DND-41 (cell line): ENCODE data around the gene RASGRP4.

ENCODE experiments used
- EZH2 ChIP-seq: IDR thresholded peaks from 3 replicates; pipeline ENCODE4 v1.6.1; 2012; ENCODE audit warnings: borderline replicate concordance, low read depth, mild to moderate bottlenecking, moderate library complexity, low read length, inconsistent platforms; ENCODE audit not compliant: severe bottlenecking
- TF ChIP-seq, protein P1 (sequence below): IDR thresholded peaks from 2 replicates; pipeline ENCODE4 v1.5.1; 2012; ENCODE audit warnings: borderline replicate concordance, low read length, moderate library complexity, mild to moderate bottlenecking; ENCODE audit not compliant: poor library complexity, severe bottlenecking; ENCODE audit errors: extremely low read depth

DNA sequence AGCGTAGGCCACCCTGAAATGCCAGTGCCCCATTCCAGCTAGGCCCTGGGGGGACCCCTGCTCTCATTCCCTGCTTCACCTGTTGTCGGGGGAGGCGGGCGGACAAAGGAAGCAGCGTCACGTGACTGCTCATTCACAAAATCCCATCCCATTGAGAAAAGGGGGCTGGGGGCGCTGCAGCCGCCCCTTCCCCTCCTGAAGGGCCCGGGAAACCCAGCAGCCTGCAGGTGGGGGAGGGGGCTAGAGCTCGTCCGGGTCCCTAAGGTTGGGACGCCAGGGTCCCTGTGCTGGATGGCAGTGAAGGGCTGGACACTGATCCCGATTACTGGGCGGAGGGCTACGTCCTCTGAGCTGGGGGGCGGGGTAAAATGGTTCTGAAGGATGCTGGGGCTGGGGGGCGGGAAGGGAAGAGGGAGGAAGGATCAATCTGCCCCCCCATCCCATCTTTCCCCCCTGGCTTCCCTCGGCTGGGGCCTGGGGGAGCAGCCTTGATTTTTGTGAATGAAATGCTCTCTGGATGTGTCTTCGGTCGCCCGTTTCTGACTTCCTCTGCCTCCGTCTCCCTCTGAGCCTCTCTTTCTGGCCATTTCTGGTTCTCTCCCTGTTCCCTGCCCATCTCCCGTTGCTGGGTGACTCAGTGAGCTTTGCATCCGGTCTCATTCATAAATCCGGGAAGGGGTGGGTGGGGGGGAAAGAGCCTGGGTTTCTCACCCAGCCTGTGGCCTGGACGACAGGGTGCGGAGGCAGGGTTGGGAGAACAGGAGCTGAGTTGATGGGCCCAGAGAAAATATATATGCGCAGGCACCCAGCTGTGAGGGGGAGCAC lies 36.7 kb downstream of the RASGRP4 start:
- TF ChIP-seq, protein P1, sequence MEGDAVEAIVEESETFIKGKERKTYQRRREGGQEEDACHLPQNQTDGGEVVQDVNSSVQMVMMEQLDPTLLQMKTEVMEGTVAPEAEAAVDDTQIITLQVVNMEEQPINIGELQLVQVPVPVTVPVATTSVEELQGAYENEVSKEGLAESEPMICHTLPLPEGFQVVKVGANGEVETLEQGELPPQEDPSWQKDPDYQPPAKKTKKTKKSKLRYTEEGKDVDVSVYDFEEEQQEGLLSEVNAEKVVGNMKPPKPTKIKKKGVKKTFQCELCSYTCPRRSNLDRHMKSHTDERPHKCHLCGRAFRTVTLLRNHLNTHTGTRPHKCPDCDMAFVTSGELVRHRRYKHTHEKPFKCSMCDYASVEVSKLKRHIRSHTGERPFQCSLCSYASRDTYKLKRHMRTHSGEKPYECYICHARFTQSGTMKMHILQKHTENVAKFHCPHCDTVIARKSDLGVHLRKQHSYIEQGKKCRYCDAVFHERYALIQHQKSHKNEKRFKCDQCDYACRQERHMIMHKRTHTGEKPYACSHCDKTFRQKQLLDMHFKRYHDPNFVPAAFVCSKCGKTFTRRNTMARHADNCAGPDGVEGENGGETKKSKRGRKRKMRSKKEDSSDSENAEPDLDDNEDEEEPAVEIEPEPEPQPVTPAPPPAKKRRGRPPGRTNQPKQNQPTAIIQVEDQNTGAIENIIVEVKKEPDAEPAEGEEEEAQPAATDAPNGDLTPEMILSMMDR, result no peak
- TF ChIP-seq EZH2, result no peak
